OCI-LY7 (cell line): ENCODE measurements around the gene KCNK6.

ENCODE experiments used
- EZH2phosphoT487 ChIP-seq: fragments of 200-600 bp; sonication (generic); IDR thresholded peaks from 2 replicates; pipeline ENCODE4 v1.6.1; 2018; ENCODE audit warnings: low read depth, borderline replicate concordance, mild to moderate bottlenecking, mixed run types, antibody characterized with exemption, low read length, moderate library complexity, mixed read lengths
- TF ChIP-seq, protein P1 (sequence below): fragments of 200-600 bp; sonication (generic); conservative IDR thresholded peaks from 2 replicates; pipeline ENCODE4 v1.5.1; 2014; ENCODE audit warnings: mild to moderate bottlenecking, antibody characterized with exemption, low read length, moderate library complexity, mixed read lengths

DNA sequence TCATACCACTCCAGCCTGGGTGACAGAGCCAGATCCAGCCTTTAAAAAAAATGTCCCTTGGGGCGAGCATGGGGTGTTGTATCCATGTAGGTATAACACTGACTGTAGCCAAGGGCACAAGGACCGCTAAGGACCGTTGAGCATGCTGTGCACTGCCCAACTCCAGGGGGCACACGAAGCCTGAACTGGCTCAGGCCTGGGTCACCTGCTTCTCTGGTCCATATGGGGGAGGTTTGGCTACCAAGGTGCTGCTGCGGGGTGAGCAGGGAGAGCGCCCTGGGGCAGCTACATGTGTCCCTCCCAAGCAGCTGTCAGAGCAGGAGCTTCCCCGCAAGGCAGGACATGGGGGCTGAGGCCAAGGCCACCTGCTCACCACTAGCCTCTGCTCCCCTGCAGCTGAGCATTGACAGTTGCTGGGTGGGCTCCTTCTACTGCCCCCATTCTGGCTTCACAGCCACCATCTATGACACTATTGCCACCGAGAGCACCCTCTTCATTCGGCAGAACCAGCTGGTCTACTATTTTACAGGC, 32.3 kb downstream of the KCNK6 start:
- TF ChIP-seq, protein P1, sequence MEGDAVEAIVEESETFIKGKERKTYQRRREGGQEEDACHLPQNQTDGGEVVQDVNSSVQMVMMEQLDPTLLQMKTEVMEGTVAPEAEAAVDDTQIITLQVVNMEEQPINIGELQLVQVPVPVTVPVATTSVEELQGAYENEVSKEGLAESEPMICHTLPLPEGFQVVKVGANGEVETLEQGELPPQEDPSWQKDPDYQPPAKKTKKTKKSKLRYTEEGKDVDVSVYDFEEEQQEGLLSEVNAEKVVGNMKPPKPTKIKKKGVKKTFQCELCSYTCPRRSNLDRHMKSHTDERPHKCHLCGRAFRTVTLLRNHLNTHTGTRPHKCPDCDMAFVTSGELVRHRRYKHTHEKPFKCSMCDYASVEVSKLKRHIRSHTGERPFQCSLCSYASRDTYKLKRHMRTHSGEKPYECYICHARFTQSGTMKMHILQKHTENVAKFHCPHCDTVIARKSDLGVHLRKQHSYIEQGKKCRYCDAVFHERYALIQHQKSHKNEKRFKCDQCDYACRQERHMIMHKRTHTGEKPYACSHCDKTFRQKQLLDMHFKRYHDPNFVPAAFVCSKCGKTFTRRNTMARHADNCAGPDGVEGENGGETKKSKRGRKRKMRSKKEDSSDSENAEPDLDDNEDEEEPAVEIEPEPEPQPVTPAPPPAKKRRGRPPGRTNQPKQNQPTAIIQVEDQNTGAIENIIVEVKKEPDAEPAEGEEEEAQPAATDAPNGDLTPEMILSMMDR, result no peak
- no peak for TF ChIP-seq EZH2phosphoT487
